ENCODE data around the gene RCOR3.

DNA sequence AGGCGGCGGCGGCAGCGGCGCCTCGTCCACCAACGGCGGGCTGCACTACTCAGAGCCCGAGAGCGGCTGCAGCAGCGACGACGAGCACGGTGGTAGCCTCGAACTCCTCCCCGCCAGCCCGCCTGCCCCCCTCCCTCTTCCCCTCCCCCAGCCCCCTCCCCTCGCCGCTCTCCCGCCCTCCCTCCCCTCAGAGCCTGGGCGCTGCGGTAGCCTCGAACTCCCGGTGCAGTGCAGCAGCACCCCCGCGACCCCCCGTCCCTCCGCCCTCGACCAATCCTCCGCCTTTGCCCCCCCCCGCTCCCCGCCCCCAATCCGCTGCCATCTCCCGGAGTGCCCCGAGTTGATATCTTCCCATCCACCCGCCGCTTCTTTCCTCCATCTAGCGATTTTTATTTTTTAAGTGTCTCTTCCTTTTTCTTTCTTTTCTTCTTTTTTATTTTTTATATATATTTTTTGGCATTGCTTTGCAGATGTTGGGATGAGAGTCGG lies 516 bp downstream of the RCOR3 start:
- TF ChIP-seq ZNF274 (IDR thresholded peaks at IDR 0.05; ENCODE audit: low read depth, low read length), result no peak
- TF ChIP-seq SUZ12 (IDR thresholded peaks at IDR 0.05; ENCODE audit: extremely low read depth, insufficient read depth, insufficient read length), result no peak
- no peak for TF ChIP-seq YY1 (IDR thresholded peaks at IDR 0.05; ENCODE audit: insufficient read depth, insufficient read length)
